PFSK-1 (cell line): Measurements from ENCODE around the gene LDB3.

ENCODE experiments used
- FOXP2 ChIP-seq: optimal IDR thresholded peaks from 2 replicates; pipeline ENCODE3; 2011; ENCODE audit warnings: borderline replicate concordance, control low read depth, inconsistent platforms; ENCODE audit not compliant: insufficient read depth; ENCODE audit errors: extremely low read length, extremely low read depth
- POLR2AphosphoS5 ChIP-seq: IDR thresholded peaks from 2 replicates; pipeline ENCODE4 v1.6.1; 2012; ENCODE audit warnings: low read depth, mild to moderate bottlenecking, control low read depth, low read length, moderate library complexity
- SIN3A ChIP-seq: IDR thresholded peaks from 2 replicates; pipeline ENCODE4 v1.6.1; 2012; ENCODE audit warnings: mild to moderate bottlenecking, low read length, moderate library complexity, borderline replicate concordance; ENCODE audit not compliant: insufficient read depth
- TAF1 ChIP-seq: IDR thresholded peaks from 2 replicates; pipeline ENCODE4 v1.6.1; 2012; ENCODE audit warnings: low read length, control low read depth, borderline replicate concordance; ENCODE audit not compliant: insufficient read depth
- TF ChIP-seq, protein P1 (sequence below), 2 experiments: IDR thresholded peaks; 2 replicates each; pipeline versions ENCODE4 v1.6.1 to v1.8.0; 2011 to 2012; ENCODE audit warnings: low read depth in 2 of 2, low read length in 2 of 2, control low read depth in 1 of 2, inconsistent platforms in 1 of 2, mild to moderate bottlenecking in 1 of 2, moderate library complexity in 1 of 2; ENCODE audit not compliant: insufficient read depth in 1 of 2

Gene LDB3

GRCh38 chr10:86693721-86694369 is 25.5 kb downstream of the LDB3 start:
- no peak for TF ChIP-seq FOXP2
- TF ChIP-seq TAF1: no peak
- no peak for TF ChIP-seq SIN3A
- TF ChIP-seq POLR2AphosphoS5: no peak
- TF ChIP-seq, protein P1, sequence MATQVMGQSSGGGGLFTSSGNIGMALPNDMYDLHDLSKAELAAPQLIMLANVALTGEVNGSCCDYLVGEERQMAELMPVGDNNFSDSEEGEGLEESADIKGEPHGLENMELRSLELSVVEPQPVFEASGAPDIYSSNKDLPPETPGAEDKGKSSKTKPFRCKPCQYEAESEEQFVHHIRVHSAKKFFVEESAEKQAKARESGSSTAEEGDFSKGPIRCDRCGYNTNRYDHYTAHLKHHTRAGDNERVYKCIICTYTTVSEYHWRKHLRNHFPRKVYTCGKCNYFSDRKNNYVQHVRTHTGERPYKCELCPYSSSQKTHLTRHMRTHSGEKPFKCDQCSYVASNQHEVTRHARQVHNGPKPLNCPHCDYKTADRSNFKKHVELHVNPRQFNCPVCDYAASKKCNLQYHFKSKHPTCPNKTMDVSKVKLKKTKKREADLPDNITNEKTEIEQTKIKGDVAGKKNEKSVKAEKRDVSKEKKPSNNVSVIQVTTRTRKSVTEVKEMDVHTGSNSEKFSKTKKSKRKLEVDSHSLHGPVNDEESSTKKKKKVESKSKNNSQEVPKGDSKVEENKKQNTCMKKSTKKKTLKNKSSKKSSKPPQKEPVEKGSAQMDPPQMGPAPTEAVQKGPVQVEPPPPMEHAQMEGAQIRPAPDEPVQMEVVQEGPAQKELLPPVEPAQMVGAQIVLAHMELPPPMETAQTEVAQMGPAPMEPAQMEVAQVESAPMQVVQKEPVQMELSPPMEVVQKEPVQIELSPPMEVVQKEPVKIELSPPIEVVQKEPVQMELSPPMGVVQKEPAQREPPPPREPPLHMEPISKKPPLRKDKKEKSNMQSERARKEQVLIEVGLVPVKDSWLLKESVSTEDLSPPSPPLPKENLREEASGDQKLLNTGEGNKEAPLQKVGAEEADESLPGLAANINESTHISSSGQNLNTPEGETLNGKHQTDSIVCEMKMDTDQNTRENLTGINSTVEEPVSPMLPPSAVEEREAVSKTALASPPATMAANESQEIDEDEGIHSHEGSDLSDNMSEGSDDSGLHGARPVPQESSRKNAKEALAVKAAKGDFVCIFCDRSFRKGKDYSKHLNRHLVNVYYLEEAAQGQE (IDR thresholded peaks at IDR 0.05; ENCODE audit: insufficient read depth in 1 of 2, low read depth in 2 of 2, low read length in 2 of 2): no peak

DNA sequence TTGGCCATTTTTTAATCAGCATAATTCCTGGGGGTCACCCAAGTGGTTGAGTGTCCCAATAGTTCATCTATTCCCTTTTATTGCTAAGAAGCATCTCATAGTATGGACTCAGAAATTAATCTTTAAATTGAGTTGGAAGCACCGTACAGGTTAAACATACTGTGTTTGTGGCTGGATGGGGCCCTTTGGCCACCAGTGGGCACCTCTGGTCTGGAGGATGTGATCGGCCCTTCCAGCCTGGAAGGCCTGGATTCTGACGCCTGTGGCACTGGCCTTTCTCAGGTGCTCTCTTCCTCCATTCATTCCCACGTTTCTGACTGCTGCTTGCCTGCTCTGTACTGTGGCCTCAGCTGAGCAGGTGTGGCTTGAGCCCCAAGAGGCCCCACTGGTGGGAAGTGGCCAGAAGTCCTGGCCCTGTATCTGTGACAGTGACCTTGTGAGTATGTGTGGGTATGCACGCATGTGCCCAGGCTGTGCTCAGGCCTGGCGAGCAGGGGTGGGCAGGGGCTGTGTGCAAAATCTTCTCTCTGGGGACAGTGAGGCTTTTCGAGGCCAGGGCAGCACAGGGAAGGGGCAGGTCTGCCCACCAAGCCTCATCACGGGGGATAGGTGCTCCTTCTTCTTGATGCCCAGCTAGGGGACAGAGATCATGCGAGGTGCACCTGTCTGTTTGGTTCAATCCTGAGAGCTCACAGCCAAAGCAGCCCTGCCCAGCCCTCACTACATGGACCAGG is 30.1 kb downstream of the LDB3 start:
- TF ChIP-seq SIN3A: no peak
- TF ChIP-seq, protein P1 (IDR thresholded peaks at IDR 0.05; ENCODE audit: insufficient read depth in 1 of 2, low read depth in 2 of 2, low read length in 2 of 2): no peak
- no peak for TF ChIP-seq TAF1
- no peak for TF ChIP-seq FOXP2
- TF ChIP-seq POLR2AphosphoS5: no peak

DNA sequence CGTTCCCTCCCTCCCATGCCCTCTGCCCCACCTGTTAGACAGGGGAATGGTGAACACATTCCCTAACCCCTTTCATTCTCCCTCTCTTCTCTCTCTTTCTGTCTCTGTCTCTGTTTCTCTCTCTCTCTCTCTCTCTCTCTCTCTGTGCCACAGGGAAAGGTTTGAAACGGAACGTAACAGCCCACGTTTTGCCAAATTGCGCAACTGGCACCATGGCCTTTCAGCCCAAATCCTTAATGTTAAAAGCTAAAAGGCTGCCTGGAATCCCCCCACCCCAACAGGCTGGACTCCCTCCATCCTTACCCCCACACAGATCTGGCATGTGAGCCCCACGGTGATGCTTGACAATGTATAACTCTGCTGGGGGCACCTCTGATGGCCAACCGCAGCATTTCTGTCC is 30.8 kb downstream of the LDB3 start:
- TF ChIP-seq FOXP2 (no peak), SIN3A (no peak), TAF1 (no peak)
- TF ChIP-seq, protein P1 (IDR thresholded peaks at IDR 0.05; ENCODE audit: insufficient read depth in 1 of 2, low read depth in 2 of 2, low read length in 2 of 2): no peak

GRCh38 chr10:86699541-86699940 is 31.2 kb downstream of the LDB3 start:
- TF ChIP-seq, protein P1 (IDR thresholded peaks at IDR 0.05; ENCODE audit: insufficient read depth in 1 of 2, low read depth in 2 of 2, low read length in 2 of 2): no peak
- TF ChIP-seq SIN3A: no peak
- no peak for TF ChIP-seq TAF1
- no peak for TF ChIP-seq POLR2AphosphoS5
- no peak for TF ChIP-seq FOXP2
